Measurements from ENCODE around the gene HMGB3.
A peak's percentile ranks its signal among the peaks of the same experiment; 100 is the strongest.
"Not testable (repeated sequence)": the region's sequence is repeated elsewhere in the genome, so short reads cannot be mapped to it uniquely, and the experiment has no call there.

The HMGB3 gene

GRCh38 chrX:150977411-150978162, 5.5 kb upstream of the HMGB3 start:
- no peak for DNase-seq (ENCODE audit: low read depth in 4 of 4, low spot score in 1 of 4)

DNA sequence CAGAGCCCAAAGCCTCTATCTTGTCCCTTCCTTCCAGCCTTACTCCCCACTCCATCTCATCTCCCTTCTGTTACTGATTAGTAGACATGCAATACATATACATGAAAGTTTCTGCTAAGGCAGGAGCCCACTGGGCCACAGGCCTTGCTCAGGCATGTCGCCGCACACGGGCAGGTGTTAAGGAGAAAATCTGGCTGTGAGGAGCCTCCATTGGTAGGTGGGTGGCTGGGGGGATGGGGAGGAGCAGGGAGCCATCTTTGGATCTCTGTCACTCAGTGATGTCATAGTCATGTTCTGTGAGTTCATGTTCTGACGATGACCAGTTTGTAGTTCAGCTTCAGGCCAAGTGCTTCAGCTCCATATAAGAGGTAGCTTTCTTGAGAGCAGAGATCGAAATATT, 2.9 kb upstream of the HMGB3 start:
- DNase-seq (ENCODE audit: low read depth in 4 of 4, low spot score in 1 of 4) = no peak

- no peak for DNase-seq (ENCODE audit: low read depth in 4 of 4, low spot score in 1 of 4)
Measured at GRCh38 chrX:150980711-150981110, 2.4 kb upstream of the HMGB3 start.

DNA sequence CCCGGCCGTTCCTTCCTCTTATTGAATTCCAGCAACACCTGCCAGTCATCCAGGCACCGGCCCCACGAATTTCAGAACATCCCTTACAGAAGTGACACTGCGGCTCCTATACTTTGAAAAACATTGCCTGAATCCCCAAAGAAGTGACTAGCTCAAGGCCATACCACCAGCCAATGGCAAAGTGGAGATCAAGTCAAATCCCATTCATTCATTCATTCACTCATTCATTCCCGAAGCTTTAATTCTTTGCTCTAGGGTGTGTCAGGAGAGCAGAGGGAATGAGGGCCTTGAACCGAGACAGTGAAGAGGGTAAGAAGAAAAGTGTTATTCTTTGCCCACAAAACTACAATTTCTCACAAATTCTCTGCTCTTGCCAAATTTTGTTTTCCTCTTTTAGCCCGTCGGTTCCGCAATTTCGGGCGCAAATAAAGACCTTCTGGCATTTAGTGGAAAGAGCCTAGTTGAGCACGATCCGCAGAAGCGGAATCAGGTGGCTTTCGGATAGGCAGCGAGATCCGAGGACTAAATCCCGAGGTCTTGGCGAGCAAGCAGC, 824 bp upstream of the HMGB3 start:
- DNase-seq (ENCODE audit: low read depth in 4 of 4, low spot score in 1 of 4) = no peak

GRCh38 chrX:150983521-150984168, 510 bp downstream of the HMGB3 start:
- DNase-seq (ENCODE audit: low read depth in 4 of 4, low spot score in 1 of 4) = peak in 1 of 4 experiments; percentile 6

DNA sequence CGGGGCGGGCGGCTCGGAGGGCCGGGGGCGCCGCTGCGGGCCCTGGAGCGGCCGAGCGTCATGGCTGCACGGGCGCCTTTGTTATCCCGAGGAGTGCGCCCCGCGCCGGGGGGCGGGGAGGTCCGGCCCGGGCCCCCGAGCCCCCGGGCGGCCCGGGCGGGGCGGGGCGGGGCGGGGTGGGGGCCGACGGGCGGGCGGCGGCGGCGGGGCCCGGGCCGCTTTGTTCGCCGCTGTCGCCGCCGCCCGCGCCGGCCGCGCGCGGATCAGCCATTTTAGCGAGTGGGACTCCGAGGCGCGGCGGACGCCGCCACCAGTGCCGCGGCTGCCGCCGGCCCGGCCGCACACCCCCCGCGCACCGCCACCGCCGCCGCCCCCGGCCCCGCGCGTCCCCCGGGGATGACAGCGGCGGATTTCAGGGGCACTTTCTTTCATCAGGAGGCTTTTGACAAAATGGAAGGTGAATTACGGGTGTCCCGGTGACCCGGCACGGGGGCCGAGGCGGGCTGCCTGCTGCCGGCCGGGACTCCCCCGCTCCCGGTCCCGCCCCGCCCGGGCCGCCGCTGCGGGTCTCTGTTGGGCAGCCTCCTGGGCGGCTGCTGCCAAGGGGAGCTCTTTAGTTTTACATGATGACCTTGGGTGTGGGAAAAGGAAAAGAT, 1.2 kb downstream of the HMGB3 start:
- no peak for DNase-seq (ENCODE audit: low read depth in 4 of 4, low spot score in 1 of 4)

DNA sequence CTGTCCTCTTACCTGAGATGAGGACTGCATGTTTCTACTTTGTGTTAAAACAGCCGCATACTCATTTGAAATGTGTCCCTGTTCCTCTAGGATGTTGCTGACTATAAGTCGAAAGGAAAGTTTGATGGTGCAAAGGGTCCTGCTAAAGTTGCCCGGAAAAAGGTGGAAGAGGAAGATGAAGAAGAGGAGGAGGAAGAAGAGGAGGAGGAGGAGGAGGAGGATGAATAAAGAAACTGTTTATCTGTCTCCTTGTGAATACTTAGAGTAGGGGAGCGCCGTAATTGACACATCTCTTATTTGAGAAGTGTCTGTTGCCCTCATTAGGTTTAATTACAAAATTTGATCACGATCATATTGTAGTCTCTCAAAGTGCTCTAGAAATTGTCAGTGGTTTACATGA, 4.6 kb downstream of the HMGB3 start:
- not testable (repeated sequence) for DNase-seq (ENCODE audit: low read depth in 4 of 4, low spot score in 1 of 4)

GRCh38 chrX:150989420-150989819, 6.3 kb downstream of the HMGB3 start:
- DNase-seq (ENCODE audit: low read depth in 4 of 4, low spot score in 1 of 4) = no peak

GRCh38 chrX:150990910-150991309, 7.8 kb downstream of the HMGB3 start:
- no peak for DNase-seq (ENCODE audit: low read depth in 4 of 4, low spot score in 1 of 4)

DNA sequence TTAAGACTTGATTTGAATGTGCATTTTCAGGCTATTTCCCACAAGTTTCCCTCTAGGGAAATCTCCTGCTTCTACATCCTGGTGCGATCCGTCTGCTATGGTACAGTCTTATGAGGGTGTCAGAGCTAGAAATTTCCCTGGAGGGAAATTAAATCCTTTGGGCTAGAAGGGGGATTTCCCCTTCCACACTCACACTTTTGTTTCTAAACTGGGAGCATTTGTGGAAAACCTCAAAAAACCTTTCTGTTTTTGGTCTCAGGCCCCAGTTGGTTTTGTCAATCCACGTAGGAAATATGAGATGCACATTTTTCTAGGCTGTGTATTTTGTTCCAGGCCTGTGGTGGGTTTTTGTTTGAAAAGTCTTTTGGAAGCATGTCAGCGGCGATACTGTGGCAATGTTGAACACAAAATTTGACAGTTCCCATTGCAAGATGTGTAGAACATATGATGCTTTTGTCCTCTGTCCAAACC, 17.8 kb downstream of the HMGB3 start:
- no peak for DNase-seq (ENCODE audit: low read depth in 4 of 4, low spot score in 1 of 4)

DNA sequence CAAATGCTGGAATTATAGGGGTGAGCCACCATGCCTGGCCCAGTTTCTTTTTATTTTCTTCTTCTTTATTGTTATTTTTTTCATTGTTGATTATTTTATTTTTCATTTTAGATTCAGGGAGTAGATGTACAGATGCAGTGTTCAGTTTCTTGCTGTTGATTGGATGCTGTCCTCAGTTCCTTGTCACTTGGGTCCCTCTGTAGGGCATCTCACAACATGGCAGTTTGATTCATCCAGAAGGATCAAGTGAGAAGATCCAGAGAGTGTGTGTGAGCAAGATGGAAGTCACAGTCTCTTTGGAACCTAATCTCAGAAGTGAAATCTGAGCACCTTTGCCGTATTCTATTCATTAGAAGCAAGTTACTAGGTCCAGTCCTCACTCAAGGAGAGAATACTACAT, 20.9 kb downstream of the HMGB3 start:
- DNase-seq (ENCODE audit: low read depth in 4 of 4, low spot score in 1 of 4) = no peak

DNA sequence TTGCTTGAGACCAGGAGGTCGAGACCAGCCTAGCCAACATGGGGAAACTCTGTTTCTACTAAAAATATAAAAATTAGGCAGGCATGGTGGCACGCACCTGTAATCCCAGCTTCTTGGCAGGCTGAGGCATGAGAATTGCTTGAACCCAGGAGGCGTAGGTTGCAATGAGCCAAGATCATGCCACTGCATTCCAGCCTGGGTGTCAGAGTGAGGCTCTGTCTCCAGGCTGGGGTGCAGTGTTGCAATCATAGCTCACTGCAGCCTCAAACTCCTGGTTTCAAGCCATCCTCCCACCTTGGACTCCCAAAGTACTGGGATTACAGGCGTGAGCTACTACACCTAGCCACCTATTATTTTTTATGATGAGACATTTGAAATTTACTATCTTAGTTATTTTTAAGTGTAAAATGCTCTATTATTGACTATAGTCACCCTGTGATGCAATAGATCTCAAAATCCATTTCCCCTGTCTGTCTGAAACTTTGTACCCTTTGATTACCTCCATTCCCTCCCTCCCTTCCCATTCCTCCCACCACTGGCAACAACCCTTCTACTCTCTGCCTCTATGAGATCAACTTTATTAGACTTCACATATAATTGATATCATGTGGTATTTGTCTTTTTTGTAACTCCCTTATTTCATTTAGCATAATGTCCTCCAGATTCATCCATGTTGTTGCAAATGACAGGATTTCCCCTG, 23.4 kb downstream of the HMGB3 start:
- no peak for DNase-seq (ENCODE audit: low read depth in 4 of 4, low spot score in 1 of 4)

DNA sequence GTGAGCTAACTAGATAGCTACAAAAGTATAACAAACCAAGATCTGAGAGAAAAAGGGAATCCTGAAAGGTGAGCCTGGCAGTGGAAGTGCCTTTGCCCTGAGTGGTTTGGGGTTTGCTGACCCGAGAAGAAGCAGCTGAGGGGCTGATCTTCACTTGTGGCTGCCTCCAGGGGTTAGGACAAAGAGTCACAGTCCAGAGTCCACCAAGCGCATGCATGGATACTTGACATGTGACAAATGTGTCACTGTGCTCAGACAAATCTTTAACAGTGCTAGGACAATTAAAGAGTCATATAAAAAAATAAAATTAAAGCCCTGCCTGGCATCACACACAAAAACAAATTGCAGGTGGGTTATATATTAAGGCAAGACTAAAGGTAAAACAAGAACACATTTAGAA, 26.4 kb downstream of the HMGB3 start:
- DNase-seq (ENCODE audit: low read depth in 4 of 4, low spot score in 1 of 4) = no peak

- no peak for DNase-seq (ENCODE audit: low read depth in 4 of 4, low spot score in 1 of 4)
Measured at GRCh38 chrX:151013164-151013743, 30.1 kb downstream of the HMGB3 start.

DNA sequence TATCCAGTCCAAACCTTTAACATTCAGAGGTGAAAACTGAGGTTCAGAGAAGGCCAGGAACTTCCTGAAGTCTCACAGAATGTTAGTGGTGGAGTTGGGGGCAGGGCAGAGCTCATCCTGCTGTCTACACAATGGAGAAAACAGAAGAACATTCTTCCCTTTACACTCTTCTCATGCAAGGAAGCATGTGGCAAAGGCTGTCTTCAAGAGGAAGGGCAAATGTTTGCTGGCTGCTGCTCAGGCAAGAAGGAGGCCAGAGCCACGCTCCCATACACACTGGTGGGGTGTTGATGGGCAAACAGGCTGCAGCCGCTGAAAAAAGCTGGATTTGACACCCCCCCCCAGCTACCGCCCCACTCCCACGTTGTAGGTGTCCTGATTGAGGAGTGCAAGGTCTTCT, 32.5 kb downstream of the HMGB3 start:
- no peak for DNase-seq (ENCODE audit: low read depth in 4 of 4, low spot score in 1 of 4)

DNA sequence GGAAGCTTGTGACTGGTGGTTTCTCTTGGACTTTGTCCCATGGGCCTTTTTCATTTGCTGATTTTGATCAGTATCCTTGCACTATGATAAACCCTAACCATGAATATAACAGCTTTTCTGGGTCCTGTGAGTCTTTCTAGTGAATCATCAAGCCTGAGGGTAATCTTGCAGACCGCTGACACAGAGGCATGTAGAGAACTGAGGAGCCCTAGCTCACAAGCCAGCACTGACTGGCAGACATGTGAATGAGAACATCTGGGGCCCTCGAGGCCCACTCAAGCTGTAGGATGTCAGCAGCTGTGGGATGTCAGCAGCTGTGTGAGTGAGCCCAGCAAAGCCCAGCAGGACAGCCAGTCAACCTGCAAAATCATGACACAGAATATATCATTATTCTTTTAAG, 36.7 kb downstream of the HMGB3 start:
- DNase-seq (ENCODE audit: low read depth in 4 of 4, low spot score in 1 of 4) = no peak

DNA sequence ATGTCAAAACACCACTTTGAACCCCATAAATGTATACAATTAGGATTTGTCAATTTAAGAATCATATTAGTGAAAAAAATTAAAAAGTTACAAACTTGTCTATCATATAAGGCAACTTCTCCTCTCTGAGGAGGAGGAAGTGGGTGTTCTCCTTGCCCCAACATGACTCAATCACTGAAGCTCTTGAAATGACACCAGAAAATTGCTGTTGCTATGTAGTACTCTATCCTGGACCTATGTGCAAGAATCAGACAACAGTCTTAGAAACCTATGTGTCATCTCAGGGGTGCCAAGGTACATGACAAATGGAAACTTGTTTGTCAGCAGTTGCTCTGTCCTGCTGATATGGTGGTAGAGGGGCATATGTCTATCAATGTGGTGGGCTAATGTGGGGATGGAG, 47.7 kb downstream of the HMGB3 start:
- DNase-seq (ENCODE audit: low read depth in 4 of 4, low spot score in 1 of 4) = no peak

DNA sequence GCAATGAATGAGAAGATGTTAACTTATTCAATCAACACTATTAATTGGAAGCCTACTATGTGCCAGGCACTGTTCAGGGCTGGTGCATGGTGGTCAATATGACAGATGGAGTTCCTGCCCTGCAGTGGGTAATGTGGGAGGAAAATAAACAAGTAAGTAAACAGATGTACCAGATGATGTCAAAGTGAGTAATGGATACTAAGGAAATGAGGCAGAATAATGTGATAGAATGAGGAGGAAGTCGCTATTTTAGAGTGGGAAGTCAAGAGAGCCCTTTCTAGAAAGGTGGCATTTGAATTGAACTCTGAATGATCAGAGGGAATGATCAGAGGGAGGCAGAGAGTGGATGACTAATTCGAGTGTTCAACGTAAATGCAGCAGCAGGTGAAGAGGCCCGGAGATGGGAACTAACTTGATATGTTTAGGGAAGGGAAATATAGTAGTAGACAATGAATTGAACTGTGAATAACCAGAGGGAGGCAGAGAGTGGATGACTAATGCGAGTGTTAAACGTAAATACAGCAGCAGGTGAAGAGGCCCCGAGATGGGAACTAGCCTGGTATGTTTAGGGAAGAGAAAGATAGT, 48.3 kb downstream of the HMGB3 start:
- DNase-seq (ENCODE audit: low read depth in 4 of 4, low spot score in 1 of 4) = no peak

GRCh38 chrX:151039351-151039750, 56.2 kb downstream of the HMGB3 start:
- no peak for DNase-seq (ENCODE audit: low read depth in 4 of 4, low spot score in 1 of 4)

Measured in stimulated activated CD4-positive, alpha-beta T cell treated with anti-CD3 and anti-CD28 coated beads, Interleukin-1b, Interleukin-23, amount 100 ng/mL, for 24 hours (primary cell).